GM15510 (cell line): ENCODE results near the gene TUBB3.
A peak's percentile ranks its signal among the peaks of the same experiment; 100 is the strongest.

Source experiments
- POLR2A ChIP-seq: IDR thresholded peaks from 3 replicates; pipeline ENCODE4 v1.6.1; 2011; ENCODE audit warnings: borderline replicate concordance; ENCODE audit not compliant: insufficient read length; ENCODE audit errors: extremely low read depth

TUBB3 gene

DNA sequence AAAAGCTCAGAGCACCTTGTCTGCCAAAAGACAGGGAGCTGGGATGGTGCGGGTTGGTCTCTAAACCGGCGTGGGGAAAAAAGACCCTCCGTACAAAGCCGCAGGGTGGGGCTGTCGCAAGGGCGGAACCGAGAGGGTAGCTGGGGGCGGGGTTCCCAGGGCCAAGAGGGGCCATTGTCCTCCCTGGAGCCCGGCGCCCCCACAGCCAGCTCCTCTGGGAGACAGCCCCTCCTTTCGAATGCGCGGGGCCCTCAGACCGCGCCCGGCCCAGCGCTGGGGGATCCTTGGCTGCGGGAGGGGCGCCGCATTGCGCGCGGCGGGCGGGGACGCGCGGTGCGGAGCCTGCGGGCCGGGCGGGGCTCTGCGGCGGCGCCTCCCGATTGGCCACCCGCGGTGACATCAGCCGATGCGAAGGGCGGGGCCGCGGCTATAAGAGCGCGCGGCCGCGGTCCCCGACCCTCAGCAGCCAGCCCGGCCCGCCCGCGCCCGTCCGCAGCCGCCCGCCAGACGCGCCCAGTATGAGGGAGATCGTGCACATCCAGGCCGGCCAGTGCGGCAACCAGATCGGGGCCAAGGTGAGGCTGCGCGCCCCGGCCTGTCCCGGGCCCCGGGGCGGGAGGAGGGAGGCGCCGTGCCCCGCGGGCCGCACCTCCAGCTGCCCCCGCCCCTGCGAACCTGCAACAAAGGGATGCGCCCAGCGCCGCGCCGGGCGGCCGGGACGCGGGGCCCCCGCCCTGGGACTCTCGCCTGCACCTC lies at the start of gene TUBB3:
Gene TUBB3 (plus strand): TSS at position 459 of the 756 bp plus-strand sequence. CDS start 60 bp downstream, at position 519.
- TF ChIP-seq POLR2A: peak; percentile 52

DNA sequence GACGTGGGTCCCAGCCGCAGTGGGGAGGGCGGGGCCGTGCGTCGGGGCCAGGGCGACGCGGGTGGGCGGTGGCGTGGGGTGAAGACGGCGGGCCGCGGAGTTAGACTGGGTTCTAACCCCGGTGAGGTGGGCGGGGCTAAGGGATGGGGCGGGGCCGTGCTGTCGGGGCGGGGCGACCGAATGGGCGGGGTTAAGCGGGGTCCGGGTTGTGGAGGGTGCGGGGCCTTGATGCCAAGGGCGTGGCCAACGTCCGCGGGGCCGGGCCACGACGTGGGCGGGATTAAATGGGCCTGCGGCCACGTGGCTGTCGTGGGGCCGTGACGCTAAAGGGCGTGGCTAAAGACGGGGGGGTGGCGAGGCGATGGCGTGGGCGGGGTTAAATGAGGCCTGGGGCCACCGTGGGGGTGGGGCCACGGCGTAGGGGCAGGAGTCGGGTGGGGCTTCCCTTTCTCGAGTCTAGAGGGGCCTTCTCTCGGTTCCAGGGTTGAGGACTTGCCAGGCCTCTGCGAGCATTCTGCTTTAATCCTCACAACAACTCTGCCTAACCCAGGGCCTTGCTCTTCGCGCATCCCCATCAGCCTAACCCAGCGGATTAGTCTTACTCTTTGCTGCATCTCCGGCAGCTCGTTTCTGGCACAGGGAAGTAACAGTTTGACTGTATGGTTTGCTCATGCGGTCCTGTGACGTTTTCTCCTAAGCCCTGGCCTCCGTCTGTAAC lies 49.0 kb upstream of the TUBB3 start:
- TF ChIP-seq POLR2A: peak; percentile 17

DNA sequence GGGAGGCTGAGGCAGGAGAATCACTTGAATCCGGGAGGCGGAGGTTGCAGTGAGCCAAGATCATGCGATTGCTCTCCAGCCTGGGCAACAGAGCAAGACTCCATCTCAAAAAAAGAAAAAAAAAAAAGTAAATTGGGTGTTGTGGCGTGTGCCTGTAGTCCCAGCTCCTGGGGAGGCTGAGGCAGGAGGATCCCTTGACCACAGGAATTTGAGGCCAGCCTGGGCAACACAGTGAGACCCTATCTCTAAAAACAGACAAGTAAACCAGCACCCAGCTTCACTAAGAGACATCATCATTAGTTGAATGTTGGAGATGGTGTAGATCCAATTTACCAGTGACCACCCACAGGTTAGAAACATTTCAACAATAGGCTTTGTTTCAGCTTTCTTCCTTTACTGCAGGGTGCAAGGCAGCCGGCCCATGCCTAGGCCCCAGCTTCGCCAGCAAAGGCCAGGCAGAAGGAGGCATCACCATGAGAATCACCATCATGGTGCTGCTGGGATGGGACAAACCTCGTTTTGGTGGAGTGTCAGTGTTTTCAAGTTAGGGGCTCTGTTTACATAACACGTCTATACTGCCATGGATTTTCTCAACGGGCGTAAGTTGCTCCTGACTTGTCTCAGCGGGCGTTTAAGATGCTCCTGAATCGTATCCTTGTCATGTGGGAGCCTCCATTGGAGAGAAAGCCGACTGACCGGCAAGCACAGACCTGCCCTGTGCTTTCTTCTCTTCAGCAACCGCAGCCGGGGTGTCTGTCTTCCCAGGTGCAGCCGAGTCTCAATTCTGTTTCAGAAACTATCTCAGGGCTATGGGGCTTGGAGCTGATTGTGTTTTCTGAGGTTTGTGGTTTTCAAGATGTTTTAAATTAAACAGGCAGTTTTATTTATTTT lies 42.4 kb upstream of the TUBB3 start:
- no peak for TF ChIP-seq POLR2A

DNA sequence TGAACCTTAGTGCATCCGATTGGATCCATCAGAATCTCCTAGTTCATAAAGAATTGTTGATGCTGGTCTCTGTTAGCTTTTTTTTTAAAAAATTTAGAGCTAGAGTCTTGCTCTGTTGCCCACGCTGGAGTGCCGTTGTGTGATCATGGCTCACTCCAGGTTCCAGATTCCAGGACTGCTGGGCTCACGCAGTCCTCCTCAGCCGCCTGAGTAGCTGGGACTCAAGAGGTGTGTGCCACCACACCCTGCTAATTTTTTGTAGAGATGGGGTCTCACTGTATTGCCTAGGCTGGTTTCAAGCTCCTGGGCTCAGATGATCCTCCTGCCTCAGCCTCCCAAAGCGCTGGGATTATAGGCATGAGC lies 41.8 kb upstream of the TUBB3 start:
- no peak for TF ChIP-seq POLR2A

DNA sequence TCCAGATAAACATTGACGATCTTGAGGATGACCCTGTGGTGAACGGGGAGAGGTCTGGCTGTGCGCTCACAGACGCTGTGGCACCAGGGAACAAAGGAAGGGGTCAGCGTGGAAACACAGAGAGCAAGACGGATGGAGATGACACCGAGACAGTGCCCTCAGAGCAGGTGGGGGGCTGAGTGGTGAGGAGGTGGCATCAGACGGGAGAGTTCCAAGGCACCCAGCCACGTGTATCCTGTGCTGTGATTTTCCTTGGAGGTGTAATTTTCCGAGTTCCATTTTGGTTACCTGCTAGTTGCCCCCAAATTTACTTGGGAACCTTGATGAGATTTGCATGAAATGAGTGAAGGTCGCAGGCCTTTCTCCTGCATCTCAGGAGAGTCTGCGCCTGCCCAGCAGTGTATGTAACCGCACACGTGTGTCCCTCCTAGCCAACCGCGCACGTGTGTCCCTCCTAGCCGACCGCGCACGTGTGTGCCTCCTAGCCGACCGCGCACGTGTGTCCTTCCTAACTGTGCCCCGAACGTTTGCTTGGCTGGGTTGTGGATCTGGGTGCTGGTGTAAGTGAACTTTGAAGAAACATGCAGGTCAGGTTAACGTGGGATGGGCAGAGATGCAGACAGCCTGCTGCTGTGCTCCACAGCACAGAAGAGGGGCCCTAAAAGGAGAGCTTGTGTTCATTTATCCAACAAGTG lies 39.6 kb upstream of the TUBB3 start:
- no peak for TF ChIP-seq POLR2A

DNA sequence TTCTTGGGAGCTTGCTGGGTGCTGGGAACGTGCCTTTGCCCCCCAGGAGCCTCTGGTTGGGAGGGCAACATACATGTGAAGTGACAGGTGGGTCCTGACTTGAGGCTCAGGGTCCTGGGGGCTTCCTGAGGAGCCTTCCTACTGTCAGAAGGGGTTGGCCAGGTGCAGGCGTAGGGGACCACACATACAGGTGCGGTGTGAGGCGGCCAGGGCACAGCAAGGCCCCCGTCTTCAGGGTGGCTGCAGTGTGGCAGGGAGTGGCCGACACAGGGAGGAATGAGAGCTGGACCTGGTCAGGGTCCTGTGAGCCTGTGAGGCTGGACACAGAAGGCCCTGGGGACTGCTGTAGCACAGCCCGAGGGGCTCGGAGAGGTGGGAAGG lies 39.1 kb upstream of the TUBB3 start:
- TF ChIP-seq POLR2A: no peak

DNA sequence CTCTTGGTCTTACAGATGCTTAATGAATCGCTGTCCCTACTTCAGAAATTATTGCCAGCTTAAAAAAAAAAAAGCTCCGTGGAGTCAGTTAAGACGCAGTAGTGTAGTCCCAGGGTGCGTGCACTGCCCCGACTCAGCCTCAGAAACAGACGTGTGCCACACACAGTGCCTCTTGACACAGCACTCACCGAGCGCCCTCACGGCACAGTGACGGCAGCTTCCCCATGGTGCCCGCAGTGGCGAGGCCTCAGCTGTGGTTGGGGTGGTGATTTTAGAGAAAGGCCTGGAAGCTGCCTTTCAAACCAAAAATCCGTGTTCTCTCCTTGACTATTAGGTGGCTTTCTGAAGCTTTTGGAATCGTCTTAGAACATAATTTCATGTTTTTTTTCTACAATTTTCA lies 35.9 kb upstream of the TUBB3 start:
- TF ChIP-seq POLR2A: no peak

DNA sequence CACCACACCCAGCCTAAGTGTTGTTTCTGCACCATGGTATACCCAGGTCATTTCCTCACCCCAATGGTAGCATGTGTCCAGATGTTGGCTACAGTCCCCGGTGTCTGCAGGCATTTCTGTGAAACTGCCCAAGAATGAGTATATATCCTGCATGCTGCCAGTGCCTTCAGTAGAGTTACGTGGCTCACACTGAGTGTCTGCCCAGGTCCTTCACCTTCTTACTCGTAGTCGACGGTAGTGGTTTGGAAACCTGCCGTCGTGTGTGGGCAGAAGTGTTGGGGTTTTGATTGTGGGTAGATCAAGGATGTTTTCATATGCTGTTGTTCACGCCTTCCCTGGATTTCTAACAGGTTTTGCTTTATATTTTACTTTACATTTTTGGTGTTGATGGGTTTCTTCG lies 32.9 kb upstream of the TUBB3 start:
- TF ChIP-seq POLR2A: no peak

DNA sequence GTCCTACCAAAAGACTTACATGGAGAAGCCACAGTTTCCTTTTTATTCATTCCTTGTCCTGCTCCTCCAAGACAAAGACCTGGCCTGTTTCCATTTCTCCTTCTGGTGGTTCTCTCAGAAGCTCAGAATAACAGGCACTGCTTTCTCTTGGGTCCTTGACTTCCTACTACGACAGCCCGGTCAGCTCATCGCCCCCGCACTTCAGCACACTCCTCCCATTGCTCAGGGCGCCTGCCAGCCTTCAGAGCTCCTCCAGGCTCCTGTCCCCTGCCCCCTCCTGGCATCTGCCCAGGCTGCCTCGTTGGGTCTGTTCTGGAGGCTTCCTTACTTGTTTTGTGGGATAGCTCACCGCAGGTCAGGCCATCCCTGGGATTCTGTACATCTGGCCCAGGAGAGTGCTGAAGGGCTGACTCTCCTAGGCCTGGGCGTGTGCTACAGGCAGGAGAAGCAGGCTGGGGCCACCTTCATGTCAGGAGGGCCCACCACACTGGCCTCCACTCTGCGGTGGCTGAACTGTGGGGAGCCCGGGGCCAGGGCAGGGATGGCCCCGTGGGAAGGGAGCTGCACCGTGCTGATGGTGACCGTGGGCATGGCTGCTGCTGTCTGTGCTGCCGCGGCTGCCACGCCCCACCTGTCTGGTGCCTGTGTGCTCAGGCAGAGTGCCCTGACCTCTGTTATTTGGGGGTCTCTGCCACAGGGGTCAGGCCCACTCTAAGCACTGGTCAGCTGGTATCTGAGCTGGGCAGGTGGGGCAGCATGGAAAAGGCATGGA lies 32.1 kb upstream of the TUBB3 start:
- no peak for TF ChIP-seq POLR2A

DNA sequence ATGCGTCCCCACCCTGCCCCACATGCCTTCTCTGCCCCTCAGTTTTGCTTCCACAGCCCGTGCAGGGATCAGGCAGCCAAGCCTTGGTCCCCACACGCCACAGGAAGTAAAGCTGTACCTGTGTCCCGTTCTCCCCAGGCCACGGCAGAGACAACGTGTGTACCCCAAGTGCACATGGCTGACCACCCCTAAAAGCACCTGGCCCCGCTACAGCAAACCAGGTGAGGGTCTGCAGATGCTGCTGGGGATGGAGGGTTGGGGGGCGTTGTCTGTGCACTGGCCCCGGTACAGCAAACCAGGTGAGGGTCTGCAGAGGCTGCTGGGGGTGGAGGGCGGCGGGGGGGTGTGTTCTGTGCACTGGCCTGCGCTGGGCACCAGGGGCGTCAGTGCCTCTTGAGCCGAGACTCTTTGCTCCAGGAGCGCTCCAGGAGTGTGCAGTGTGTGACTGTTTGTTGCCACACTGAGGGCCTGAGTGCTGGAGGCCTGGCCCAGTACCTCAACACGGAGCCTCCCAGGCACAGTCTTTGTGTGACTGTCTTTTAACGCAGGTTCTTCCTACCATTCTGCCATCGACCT lies 31.0 kb upstream of the TUBB3 start:
- no peak for TF ChIP-seq POLR2A

DNA sequence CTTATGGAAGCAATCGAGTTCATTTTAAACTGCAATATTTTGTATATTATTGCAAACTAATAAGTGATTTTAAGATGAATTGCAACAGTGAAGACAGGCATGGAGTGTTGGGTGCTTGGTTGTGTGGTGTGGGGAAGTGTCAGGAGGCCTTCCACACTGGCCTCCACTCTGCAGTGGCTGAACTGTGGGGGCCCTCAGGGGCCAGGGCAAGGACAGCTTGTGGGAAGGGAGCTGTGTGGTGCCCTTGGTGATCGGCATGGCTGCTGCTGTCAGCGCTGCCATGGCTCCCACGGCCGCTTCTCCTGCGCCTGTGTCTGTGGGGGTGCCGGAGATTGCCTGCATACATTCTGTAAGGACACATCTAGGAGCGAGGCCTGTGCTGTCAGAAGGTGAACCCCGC lies 30.5 kb upstream of the TUBB3 start:
- no peak for TF ChIP-seq POLR2A

DNA sequence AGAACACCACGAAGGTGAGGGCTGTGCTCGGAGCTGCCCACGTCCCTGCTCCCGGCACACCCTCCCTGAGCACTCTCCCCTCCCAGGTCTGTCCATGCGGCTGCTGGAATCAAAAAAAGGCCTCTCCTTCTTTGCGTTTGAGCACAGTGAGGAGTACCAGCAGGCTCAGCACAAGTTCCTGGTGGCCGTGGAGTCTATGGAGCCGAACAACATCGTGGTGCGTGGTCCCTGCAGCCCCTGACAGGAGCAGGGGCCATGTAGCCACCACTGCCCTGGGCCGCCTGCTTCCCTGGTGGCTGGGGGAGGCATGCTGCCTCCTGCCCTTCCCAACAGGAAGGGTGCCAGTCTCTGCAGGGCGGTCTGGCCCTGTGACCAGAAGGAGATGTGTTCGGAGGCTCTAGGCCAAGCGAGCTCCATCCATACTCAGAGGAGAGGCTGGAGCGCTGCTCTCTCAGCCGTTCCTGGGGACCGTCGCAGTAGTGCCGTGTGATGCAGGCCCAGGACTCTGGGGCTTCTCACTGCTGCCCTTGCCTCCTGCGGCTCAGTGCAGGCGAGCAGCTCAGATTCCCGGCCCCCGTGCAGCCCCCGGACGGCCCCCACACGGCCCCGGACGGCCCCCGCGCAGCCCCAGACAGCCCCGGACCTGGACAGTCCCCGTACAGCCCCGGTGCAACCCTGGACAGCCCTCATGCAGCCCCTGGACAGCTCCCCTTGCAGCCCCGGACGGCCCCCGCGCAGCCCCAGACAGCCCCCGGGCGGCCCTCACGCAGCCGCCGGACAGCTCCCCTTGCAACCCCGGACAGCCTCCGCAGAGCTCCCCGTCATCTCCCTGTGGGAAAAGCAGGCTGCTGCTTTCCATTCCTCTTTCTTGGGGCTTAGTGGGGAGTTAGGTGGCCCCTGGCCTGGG lies 29.2 kb upstream of the TUBB3 start:
- no peak for TF ChIP-seq POLR2A
